GM18868 (cell line): ENCODE results near the gene GDF15.
A peak's percentile ranks its signal among the peaks of the same experiment; 100 is the strongest.
"Not testable (repeated sequence)": the region's sequence is repeated elsewhere in the genome, so short reads cannot be mapped to it uniquely, and the experiment has no call there.

ENCODE experiments used
- ATAC-seq: cut with Tn5 transposase; IDR thresholded peaks from one replicate; pipeline ENCODE4 v1.9.1; 2021; ENCODE audit warnings: mild to moderate bottlenecking, moderate library complexity; ENCODE audit not compliant: unreplicated experiment

Gene GDF15

GRCh38 chr19:18362934-18363542 lies 22.9 kb upstream of the GDF15 start:
- ATAC-seq = no peak

- no peak for ATAC-seq
Observed at GRCh38 chr19:18363787-18364186, 22.2 kb upstream of the GDF15 start.

GRCh38 chr19:18364277-18364825 lies 21.6 kb upstream of the GDF15 start:
- not testable (repeated sequence) for ATAC-seq

- no peak for ATAC-seq
Observed at GRCh38 chr19:18364826-18365528, 21.0 kb upstream of the GDF15 start.

- no peak for ATAC-seq
Observed at GRCh38 chr19:18366021-18366435, 19.9 kb upstream of the GDF15 start.

- ATAC-seq = no peak
Observed at GRCh38 chr19:18368504-18369222, 17.3 kb upstream of the GDF15 start.

GRCh38 chr19:18373407-18373891 lies 12.5 kb upstream of the GDF15 start:
- ATAC-seq = no peak

- ATAC-seq = peak; percentile 89
Observed at GRCh38 chr19:18373892-18374629, 11.9 kb upstream of the GDF15 start.

- ATAC-seq = no peak
Observed at GRCh38 chr19:18377026-18377425, 8.9 kb upstream of the GDF15 start.

GRCh38 chr19:18379803-18380747 lies 5.9 kb upstream of the GDF15 start:
- no peak for ATAC-seq

GRCh38 chr19:18380843-18381242 lies 5.1 kb upstream of the GDF15 start:
- ATAC-seq = no peak

- not testable (repeated sequence) for ATAC-seq
Observed at GRCh38 chr19:18383622-18384021, 2.3 kb upstream of the GDF15 start.

- ATAC-seq = no peak
Observed at GRCh38 chr19:18384775-18385174, 1.2 kb upstream of the GDF15 start.

GRCh38 chr19:18385359-18385674 lies 641 bp upstream of the GDF15 start:
- no peak for ATAC-seq

- no peak for ATAC-seq
Observed at GRCh38 chr19:18386543-18387271, 749 bp downstream of the GDF15 start.

- peak; percentile 69 for ATAC-seq
Observed at GRCh38 chr19:18388100-18388959, 2.4 kb downstream of the GDF15 start.

GRCh38 chr19:18388960-18389725 lies 3.2 kb downstream of the GDF15 start:
- no peak for ATAC-seq

GRCh38 chr19:18389726-18390064 lies 3.7 kb downstream of the GDF15 start:
- no peak for ATAC-seq
